ENCODE measurements around the gene NRTN.
"Not testable (repeated sequence)": the region's sequence is repeated elsewhere in the genome, so short reads cannot be mapped to it uniquely, and the experiment has no call there.

The NRTN gene

GRCh38 chr19:5828661-5829566, 24.0 kb downstream of the NRTN start:
- intact Hi-C loops (cut with DNase I), result no loop called here
- no peak for DNase-seq

GRCh38 chr19:5829567-5830310, 24.9 kb downstream of the NRTN start:
- DNase-seq, result no peak
- intact Hi-C loops (cut with DNase I), result no loop called here

GRCh38 chr19:5831159-5831558, 26.3 kb downstream of the NRTN start:
- intact Hi-C loops (cut with DNase I), result no loop called here

GRCh38 chr19:5832061-5832460, 27.2 kb downstream of the NRTN start:
- DNase-seq, result no peak
- intact Hi-C loops (cut with DNase I), result no loop called here

More at GRCh38 chr19:5831159-5831558, 26.3 kb downstream of the NRTN start:
- no peak for DNase-seq

- no peak for DNase-seq
- intact Hi-C loops (cut with DNase I), result no loop called here
Observed at GRCh38 chr19:5832527-5833216, 27.8 kb downstream of the NRTN start.

GRCh38 chr19:5837761-5838352, 33.0 kb downstream of the NRTN start:
- intact Hi-C loops (cut with DNase I), result no loop called here
- no peak for DNase-seq

- intact Hi-C loops (cut with DNase I), result no loop called here
Observed at GRCh38 chr19:5838353-5839064, 33.6 kb downstream of the NRTN start.

GRCh38 chr19:5839065-5840017, 34.5 kb downstream of the NRTN start, which contains the start of gene FUT6:
FUT6 (minus strand) TSS chr19:5839702; CDS start chr19:5832567, 7,135 bp downstream.
- no peak for DNase-seq
- intact Hi-C loops (cut with DNase I), result no loop called here

More at GRCh38 chr19:5838353-5839064, 33.6 kb downstream of the NRTN start:
- no peak for DNase-seq

- intact Hi-C loops (cut with DNase I); DNase-seq: not testable (repeated sequence)
Observed at GRCh38 chr19:5841735-5842111, 36.9 kb downstream of the NRTN start.

- intact Hi-C loops (cut with DNase I), result no loop called here
- no peak for DNase-seq
Observed at GRCh38 chr19:5843295-5843927, 38.5 kb downstream of the NRTN start.

GRCh38 chr19:5844456-5845433, 39.9 kb downstream of the NRTN start:
- intact Hi-C loops (cut with DNase I), result no loop called here

GRCh38 chr19:5847846-5848245, 43.0 kb downstream of the NRTN start:
- intact Hi-C loops (cut with DNase I); DNase-seq: not testable (repeated sequence)

More at GRCh38 chr19:5844456-5845433, 39.9 kb downstream of the NRTN start:
- no peak for DNase-seq

- intact Hi-C loops (cut with DNase I); DNase-seq: not testable (repeated sequence)
Observed at GRCh38 chr19:5848621-5849020, 43.8 kb downstream of the NRTN start.

GRCh38 chr19:5850189-5850588, 45.3 kb downstream of the NRTN start:
- intact Hi-C loops (cut with DNase I), result no loop called here
- no peak for DNase-seq

GRCh38 chr19:5850743-5851293, 46.0 kb downstream of the NRTN start:
- intact Hi-C loops (cut with DNase I), result no loop called here
- DNase-seq, result peak in 5 of 42 donors; percentile 11 to 47 (median 13)
